Testis (tissue), 2 donors: ENCODE data around the gene IL17RA.

Experiments
- CTCF ChIP-seq, 3 experiments: fragments of 450-650 bp in 2 of 3; fragments of 200-600 bp in 1 of 3; sonication (generic) in 1 of 3; IDR thresholded peaks; one replicate each; pipeline ENCODE4 v1.5.1; 2016 to 2019; ENCODE audit warnings: antibody characterized with exemption in 3 of 3, mild to moderate bottlenecking in 2 of 3, moderate library complexity in 1 of 3
- POLR2A ChIP-seq: fragments of 450-650 bp; IDR thresholded peaks from one replicate; pipeline ENCODE4 v1.6.1; 2017; ENCODE audit warnings: antibody characterized with exemption, mild to moderate bottlenecking, moderate library complexity

DNA sequence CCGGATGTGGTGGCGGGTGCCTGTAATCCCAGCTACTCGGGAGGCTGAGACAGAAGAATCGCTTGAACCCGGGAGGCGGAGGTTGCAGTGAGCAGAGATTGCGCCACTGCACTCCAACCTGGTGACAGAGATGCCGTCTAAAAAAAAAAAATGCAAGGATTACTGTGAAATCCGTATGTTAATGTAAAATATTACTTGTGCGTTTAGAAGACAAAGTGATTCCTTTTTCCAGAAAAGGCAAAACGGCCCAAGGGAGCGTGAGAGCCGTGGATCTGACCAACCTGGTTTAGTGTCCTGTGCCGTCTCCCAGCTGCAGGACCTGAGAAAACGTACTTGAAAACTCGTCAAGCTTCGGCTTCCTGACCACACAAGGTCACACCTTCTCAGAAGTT lies 73.4 kb downstream of the IL17RA start:
- no peak for TF ChIP-seq CTCF (IDR thresholded peaks at IDR 0.05)
- no peak for TF ChIP-seq POLR2A
